SK-N-MC (cell line): Measurements from ENCODE around the gene SLC4A3.

Experiments
- EZH2 ChIP-seq: fragments of 200-600 bp; sonication (generic); IDR thresholded peaks from one replicate; pipeline ENCODE4 v1.6.1; 2017; ENCODE audit warnings: antibody characterized with exemption
- FOXP2 ChIP-seq: optimal IDR thresholded peaks from 2 replicates; pipeline ENCODE3; 2011; ENCODE audit warnings: mild to moderate bottlenecking, moderate library complexity; ENCODE audit not compliant: insufficient read depth; ENCODE audit errors: extremely low read length, control extremely low read depth
- POLR2AphosphoS5 ChIP-seq: IDR thresholded peaks from 2 replicates; pipeline ENCODE4 v1.6.1; 2012; ENCODE audit warnings: mild to moderate bottlenecking, low read depth, low read length, borderline replicate concordance

DNA sequence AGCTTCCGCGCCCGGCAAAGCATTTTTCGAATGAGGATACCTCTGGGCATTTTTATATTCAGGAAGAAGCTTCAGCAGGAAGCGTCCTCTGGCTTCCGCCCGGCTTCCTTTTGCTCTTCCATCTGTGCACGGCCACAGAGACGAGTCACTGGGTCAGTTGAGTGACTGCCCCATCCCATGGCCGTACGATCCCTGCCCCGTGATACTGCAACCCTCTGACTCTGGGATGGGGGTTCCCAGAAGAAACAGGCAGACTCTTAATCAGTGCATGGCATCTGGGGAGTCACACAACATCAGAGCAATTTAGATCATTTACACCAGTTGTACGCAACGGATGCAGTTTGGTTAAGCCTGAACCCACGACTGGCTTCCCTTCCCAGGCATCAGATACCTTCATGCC lies 40.9 kb downstream of the SLC4A3 start:
- TF ChIP-seq EZH2 (no peak), POLR2AphosphoS5 (no peak), FOXP2 (no peak)
